H1 (cell line): ENCODE data around the gene XPO5. TPM values are rescaled to one million over a fixed set of nuclear protein-coding genes. Genes with fewer than 3 reads are reported as not detected.

ENCODE experiments used
- CTCF ChIA-PET: fragments of 300-600 bp; sonication (Branson Sonifier 250); formaldehyde crosslinking; loops from one replicate; lab custom pipeline; 2021; ENCODE audit not compliant: partially characterized antibody; lab: Charles Lee
- POLR2A ChIA-PET: fragments of 300-600 bp; sonication (Branson Sonifier 250); formaldehyde crosslinking; loops from one replicate; lab custom pipeline; 2021; ENCODE audit warnings: inconsistent platforms; ENCODE audit not compliant: partially characterized antibody; lab: Charles Lee
- DNase-seq, 2 experiments: peaks; one replicate each; pipeline versions ENCODE4 v3.0.0 to v3.0.0-alpha.2; 2010 to 2022; ENCODE audit warnings: low spot score in 2 of 2, low read depth in 1 of 2, mixed read lengths in 1 of 2
- FAIRE-seq: peaks from 2 replicates; lab custom pipeline; 2011; peaks lifted over from hg19 to GRCh38; lab: Jason Lieb, UNC
- H2AFZ ChIP-seq: 2 replicates; pipeline ENCODE4 v1.8.1; 2012; ENCODE audit warnings: low read length, inconsistent platforms
- H2AK5ac ChIP-seq: 2 replicates; pipeline ENCODE4 v1.6.1; 2013; ENCODE audit warnings: low read depth, low read length
- H2BK120ac ChIP-seq: replicated peaks from 2 replicates; pipeline ENCODE3; 2013; ENCODE audit warnings: low read depth, low read length, inconsistent platforms
- H2BK12ac ChIP-seq: 2 replicates; pipeline ENCODE4 v1.6.1; 2013; ENCODE audit warnings: low read depth, low read length
- H2BK15ac ChIP-seq: 2 replicates; pipeline ENCODE4 v1.6.1; 2013; ENCODE audit warnings: low read length
- H2BK20ac ChIP-seq: 2 replicates; pipeline ENCODE4 v1.6.1; 2013; ENCODE audit warnings: low read length
- H2BK5ac ChIP-seq: 2 replicates; pipeline ENCODE4 v1.6.1; 2013; ENCODE audit warnings: low read depth, low read length
- H3K14ac ChIP-seq: 2 replicates; pipeline ENCODE4 v1.6.1; 2013; ENCODE audit warnings: inconsistent platforms; ENCODE audit not compliant: insufficient read length
- H3K18ac ChIP-seq: 2 replicates; pipeline ENCODE4 v1.6.1; 2013; ENCODE audit warnings: low read length; ENCODE audit errors: extremely low read depth
- H3K23ac ChIP-seq: 2 replicates; pipeline ENCODE4 v1.6.1; 2013; ENCODE audit warnings: inconsistent platforms; ENCODE audit not compliant: insufficient read length
- H3K23me2 ChIP-seq: 2 replicates; pipeline ENCODE4 v1.6.1; 2013; ENCODE audit warnings: low read depth, low read length
- H3K27ac ChIP-seq: 2 replicates; pipeline ENCODE4 v1.6.1; 2011; ENCODE audit warnings: low read depth, low read length, inconsistent platforms
- H3K27me3 ChIP-seq, 4 experiments: replicated peaks in 1 of 4; 1 replicate in 1 of 4; 2 replicates in 3 of 4; pipeline versions ENCODE4 v1.6.1 to v1.8.1; 2011 to 2013; ENCODE audit warnings: low read length in 3 of 4, mild to moderate bottlenecking in 3 of 4, inconsistent platforms in 2 of 4, mixed read lengths in 2 of 4, moderate library complexity in 1 of 4; ENCODE audit not compliant: control insufficient read depth in 3 of 4, insufficient read depth in 3 of 4; ENCODE audit errors: extremely low read depth in 1 of 4
- H3K36me3 ChIP-seq, 4 experiments: 2 replicates each; pipeline versions ENCODE4 v1.6.1 to v1.8.1; 2011 to 2013; ENCODE audit warnings: mild to moderate bottlenecking in 4 of 4, low read length in 3 of 4, moderate library complexity in 2 of 4, control low read depth in 1 of 4, inconsistent platforms in 1 of 4; ENCODE audit not compliant: insufficient read depth in 4 of 4, control insufficient read depth in 2 of 4
- H3K4ac ChIP-seq: replicated peaks from 2 replicates; pipeline ENCODE3; 2013; ENCODE audit warnings: low read length, low read depth, mixed read lengths, inconsistent platforms; ENCODE audit not compliant: insufficient read length
- H3K4me1 ChIP-seq, 4 experiments: replicated peaks in 1 of 4; 1 replicate in 1 of 4; 2 replicates in 3 of 4; pipeline versions ENCODE4 v1.6.1 to v1.8.1; 2011 to 2013; ENCODE audit warnings: low read length in 3 of 4, inconsistent platforms in 2 of 4, mixed read lengths in 1 of 4; ENCODE audit not compliant: insufficient read depth in 4 of 4, control insufficient read depth in 3 of 4
- H3K4me2 ChIP-seq, 2 experiments: 2 replicates each; pipeline versions ENCODE4 v1.6.1 to v1.8.1; 2011 to 2013; ENCODE audit warnings: low read depth in 2 of 2, low read length in 2 of 2, control low read depth in 1 of 2, inconsistent platforms in 1 of 2, mild to moderate bottlenecking in 1 of 2; ENCODE audit not compliant: insufficient read depth in 1 of 2
- H3K4me3 ChIP-seq, 4 experiments: fragments of 200-600, 300-600 bp in 1 of 4; sonication (generic), shearing (Covaris generic), sonication (Bioruptor Twin) in 1 of 4; 2 replicates each; pipeline versions ENCODE4 v1.5.1 to v1.8.1; 2011 to 2016; ENCODE audit warnings: low read length in 4 of 4, low read depth in 3 of 4, control low read depth in 2 of 4, inconsistent platforms in 2 of 4, mild to moderate bottlenecking in 2 of 4, mixed read lengths in 1 of 4, moderate library complexity in 1 of 4; ENCODE audit not compliant: insufficient read depth in 2 of 4; ENCODE audit errors: extremely low read depth in 1 of 4
- H3K56ac ChIP-seq: replicated peaks from 2 replicates; pipeline ENCODE3; 2013; ENCODE audit warnings: low read depth, mild to moderate bottlenecking, mixed read lengths, low read length, inconsistent platforms; ENCODE audit not compliant: insufficient read length
- H3K79me1 ChIP-seq: 2 replicates; pipeline ENCODE4 v1.6.1; 2013; ENCODE audit warnings: low read depth, low read length, control low read depth
- H3K79me2 ChIP-seq, 2 experiments: 2 replicates each; pipeline versions ENCODE4 v1.6.1 to v1.8.1; 2012 to 2013; ENCODE audit warnings: low read length in 2 of 2, mild to moderate bottlenecking in 2 of 2, inconsistent platforms in 1 of 2; ENCODE audit not compliant: insufficient read depth in 2 of 2, control insufficient read depth in 1 of 2
- H3K9ac ChIP-seq, 4 experiments: replicated peaks in 1 of 4; 1 replicate in 1 of 4; 2 replicates in 3 of 4; pipeline versions ENCODE4 v1.6.1 to v1.8.1; 2011 to 2013; ENCODE audit warnings: low read depth in 3 of 4, low read length in 3 of 4, control low read depth in 2 of 4, mild to moderate bottlenecking in 2 of 4, moderate library complexity in 2 of 4, inconsistent platforms in 1 of 4; ENCODE audit errors: extremely low read depth in 1 of 4
- H3K9me3 ChIP-seq, 2 experiments: 2 replicates each; pipeline versions ENCODE4 v1.6.1 to v1.8.1; 2012 to 2013; ENCODE audit warnings: mild to moderate bottlenecking in 2 of 2, moderate library complexity in 2 of 2, control low read depth in 1 of 2, inconsistent platforms in 1 of 2, low read depth in 1 of 2, low read length in 1 of 2, mixed read lengths in 1 of 2; ENCODE audit not compliant: insufficient read depth in 2 of 2
- H4K20me1 ChIP-seq, 2 experiments: replicated peaks in 1 of 2; 2 replicates each; pipeline versions ENCODE3 to v1.8.1; 2011 to 2013; ENCODE audit warnings: inconsistent platforms in 2 of 2, low read length in 2 of 2, mild to moderate bottlenecking in 1 of 2; ENCODE audit not compliant: insufficient read depth in 2 of 2, control insufficient read depth in 1 of 2
- H4K5ac ChIP-seq: 2 replicates; pipeline ENCODE4 v1.6.1; 2013; ENCODE audit warnings: low read length, low read depth, mixed read lengths, inconsistent platforms; ENCODE audit not compliant: insufficient read length
- H4K8ac ChIP-seq: 2 replicates; pipeline ENCODE4 v1.8.0; 2013; ENCODE audit warnings: mild to moderate bottlenecking, moderate library complexity, low read length, inconsistent platforms; ENCODE audit not compliant: insufficient read depth; ENCODE audit errors: extremely low read depth
- H4K91ac ChIP-seq: replicated peaks from 2 replicates; pipeline ENCODE3; 2013; ENCODE audit warnings: low read length, mixed read lengths, inconsistent platforms; ENCODE audit not compliant: insufficient read length
- BCL11A ChIP-seq, 2 experiments: IDR thresholded peaks; one replicate each; pipeline ENCODE4 v1.6.1; 2011; ENCODE audit warnings: low read depth in 2 of 2, low read length in 2 of 2, mild to moderate bottlenecking in 2 of 2
- BRCA1 ChIP-seq: IDR thresholded peaks from 2 replicates; pipeline ENCODE4 v1.6.1; 2012; ENCODE audit warnings: low read depth, low read length, improper control_type of control experiment
- FOSL1 ChIP-seq: IDR thresholded peaks from 2 replicates; pipeline ENCODE4 v1.6.1; 2011; ENCODE audit warnings: mild to moderate bottlenecking, low read depth, low read length, moderate library complexity; ENCODE audit not compliant: insufficient read depth
- WGBS, 2 experiments: shearing (Covaris generic) in 1 of 2; methylation state at CpG; one replicate each; pipeline versions ENCODE4 v1.1.6 to v1.1.7; 2013 to 2015; ENCODE audit warnings: low lambda C conversion rate in 2 of 2, mixed read lengths in 2 of 2, inconsistent platforms in 1 of 2, low coverage in 1 of 2, missing lambda C conversion rate in 1 of 2; ENCODE audit not compliant: insufficient replicate concordance in 2 of 2, insufficient coverage in 1 of 2, insufficient read length in 1 of 2; ENCODE audit errors: extremely low coverage in 1 of 2, missing lambda C conversion rate in 1 of 2; 5-methylcytosine and 5-hydroxymethylcytosine counted together
- polyA plus RNA-seq, 7 experiments: library from polyadenylated mRNA; depleted of rRNA in 3 of 7; stranded (reverse) in 5 of 7; unstranded in 2 of 7; fragments of >200 nt in 5 of 7; fragments of 200-250 nt in 2 of 7; gene quantifications; 1 replicate in 5 of 7; 2 replicates in 1 of 7; 4 replicates in 1 of 7; pipeline versions ENCODE4 v1.2.1 to v1.2.3, GENCODE V29; 2011 to 2013; ENCODE audit warnings: missing spikeins in 2 of 7, mixed read lengths in 2 of 7
- total RNA-seq: library from RNA; stranded (reverse); fragmentation: NEBNext Ultra II Directional; extraction: Animal tissue kit (Norgen Biotek cat#: 25700); gene quantifications from 2 replicates; pipeline ENCODE4 v1.2.1, GENCODE V29; 2021

XPO5 gene
- total and polyA plus RNA-seq, 2 of the 8 experiments (the other 6 are each of a cell fraction or from before 2014, with no cell fraction given): 80.6 to 95.7 TPM

DNA sequence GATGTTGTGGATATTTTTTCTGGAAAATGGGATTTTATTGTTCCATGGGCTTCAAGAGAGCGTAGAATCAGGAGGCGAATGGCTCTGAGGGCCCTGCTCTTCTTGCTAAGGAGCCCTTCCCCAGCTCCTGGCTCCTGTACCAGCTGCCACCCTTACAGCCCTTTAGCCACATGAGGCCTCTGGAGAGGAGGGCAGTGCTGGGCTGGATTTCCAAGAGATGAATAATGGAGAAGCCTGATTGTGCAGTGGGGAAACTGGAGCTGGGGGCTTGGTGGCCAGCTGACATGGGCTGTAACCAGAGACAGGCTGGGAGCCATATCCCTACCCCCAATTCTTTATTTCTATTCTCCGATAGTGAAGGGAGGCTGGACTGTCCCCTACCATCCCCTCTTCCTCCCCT lies 74.9 kb downstream of the XPO5 start:
- FAIRE-seq (no peak), DNase-seq (no peak)
- H2BK20ac ChIP-seq: no peak overlapping the region
- H2BK5ac ChIP-seq: no peak overlapping the region
- H3K18ac ChIP-seq: no peak overlapping the region
- no peak overlapping the region for H2BK120ac ChIP-seq
- POLR2A ChIA-PET: interaction anchor here (0.8 to 12.6 kb wide), 5 partner anchors 9 to 254 kb away, joined by 3 to 147 read pairs (median 3); partner anchors contain the start of genes LRRC73, POLR1C and YIPF3
- no peak overlapping the region for H3K4ac ChIP-seq
- H3K23me2 ChIP-seq: no peaks in the 10 kb centered on the region
- no peaks in the 10 kb centered on the region for H3K79me1 ChIP-seq
- no peak overlapping the region for H2BK15ac ChIP-seq
- H3K9ac ChIP-seq: no peak overlapping the region
- H4K5ac ChIP-seq: no peak overlapping the region
- no peak overlapping the region for H3K23ac ChIP-seq
- no peak overlapping the region for H2BK12ac ChIP-seq
- H2AFZ ChIP-seq: no peak overlapping the region
- H4K8ac ChIP-seq: no peak overlapping the region
- H4K91ac ChIP-seq: no peak overlapping the region
- H4K20me1 ChIP-seq: peaks cover 0 to 6% of the 10 kb centered on the region in 2 experiments
- TF ChIP-seq BRCA1: no peak
- TF ChIP-seq BCL11A (IDR thresholded peaks at IDR 0.05; ENCODE audit: low read depth in 2 of 2, low read length in 2 of 2): no peak
- TF ChIP-seq FOSL1: no peak
- TF ChIP-seq, all 59 proteins: peak for 0
- no peaks in the 10 kb centered on the region for H3K9me3 ChIP-seq
- H3K36me3 ChIP-seq: peaks cover 19 to 50% (median 40%) of the 10 kb centered on the region in 4 experiments; a peak in 7 of 8 replicates
- no peaks in the 10 kb centered on the region for H3K79me2 ChIP-seq
- 86% methylated on average over 3 of the region's 3 CpGs; no CpG with 5 or more reads in 1 of the 2 experiments for WGBS, 2 experiments
- H3K14ac ChIP-seq: no peak overlapping the region
- no peak overlapping the region for H3K56ac ChIP-seq
- H3K4me1 ChIP-seq: peaks cover 0 to 5% (median 4%) of the 10 kb centered on the region in 4 experiments; a peak in 5 of 7 replicates
- CTCF ChIA-PET: interaction anchor here (0.7 to 31.7 kb wide), 8 partner anchors 9 to 193 kb away, joined by 3 to 536 read pairs (median 3); partner anchors contain the start of genes CRIP3, DLK2, LRRC73 and TJAP1
- no peak overlapping the region for H3K4me2 ChIP-seq
- H3K27ac ChIP-seq: no peak overlapping the region
- no peak overlapping the region for H2AK5ac ChIP-seq
- no peak overlapping the region for H3K4me3 ChIP-seq
- H3K27me3 ChIP-seq: no peaks in the 10 kb centered on the region
